Activated CD8-positive, alpha-beta memory T cell treated with anti-CD3 and anti-CD28 coated beads, Interleukin-2, amount 50 U/mL, for 24 hours (primary cell): ENCODE data around the gene CFAP100.

Experiments
- DNase-seq: peaks from one replicate; pipeline ENCODE4 v3.0.0-alpha.2; 2020; ENCODE audit errors: extremely low read depth

Gene CFAP100

DNA sequence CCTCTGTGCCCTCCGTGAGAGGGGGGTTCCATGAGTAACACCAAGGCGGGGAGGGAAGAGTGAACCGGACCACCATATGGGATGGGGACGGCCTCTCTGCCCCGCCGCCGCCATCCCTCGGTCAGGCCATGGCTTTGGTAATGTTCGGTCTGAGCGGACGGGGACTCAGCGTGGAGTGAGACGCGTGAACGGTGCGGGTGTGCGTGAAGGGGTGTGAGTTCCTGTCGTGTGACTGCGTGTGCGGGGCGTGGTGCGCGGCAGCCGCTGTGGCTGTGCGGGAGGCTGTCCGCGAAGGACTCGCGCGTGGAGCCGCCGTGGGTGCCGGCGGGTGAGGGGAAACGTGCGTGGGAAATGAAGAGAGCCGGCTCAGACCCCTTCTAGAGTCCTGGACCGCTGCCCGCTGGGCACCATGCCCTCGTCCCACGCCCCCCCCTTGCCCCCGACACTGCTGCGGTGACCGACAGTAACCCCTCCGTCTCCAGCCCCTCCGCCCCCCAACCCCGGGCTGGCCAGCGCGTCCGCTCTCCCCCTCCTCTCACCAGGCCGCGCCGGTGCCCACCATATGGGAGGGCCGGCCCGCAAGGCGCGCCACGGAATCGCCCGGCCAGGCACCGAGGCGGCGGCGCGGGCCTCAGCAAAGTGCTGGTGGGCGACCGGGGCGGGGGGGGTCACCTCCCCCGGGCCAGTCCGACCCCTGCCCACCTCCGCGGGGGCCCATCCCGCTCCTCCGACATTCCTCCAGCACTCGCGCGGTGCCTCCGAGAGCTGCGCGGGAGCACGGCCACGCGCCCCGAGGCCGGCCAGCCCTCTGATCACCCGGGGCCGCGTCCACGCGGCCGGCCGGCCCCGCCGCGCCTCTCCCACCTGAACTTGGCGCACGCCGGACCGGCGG, 38.1 kb upstream of the CFAP100 start:
- DNase-seq, result no peak

DNA sequence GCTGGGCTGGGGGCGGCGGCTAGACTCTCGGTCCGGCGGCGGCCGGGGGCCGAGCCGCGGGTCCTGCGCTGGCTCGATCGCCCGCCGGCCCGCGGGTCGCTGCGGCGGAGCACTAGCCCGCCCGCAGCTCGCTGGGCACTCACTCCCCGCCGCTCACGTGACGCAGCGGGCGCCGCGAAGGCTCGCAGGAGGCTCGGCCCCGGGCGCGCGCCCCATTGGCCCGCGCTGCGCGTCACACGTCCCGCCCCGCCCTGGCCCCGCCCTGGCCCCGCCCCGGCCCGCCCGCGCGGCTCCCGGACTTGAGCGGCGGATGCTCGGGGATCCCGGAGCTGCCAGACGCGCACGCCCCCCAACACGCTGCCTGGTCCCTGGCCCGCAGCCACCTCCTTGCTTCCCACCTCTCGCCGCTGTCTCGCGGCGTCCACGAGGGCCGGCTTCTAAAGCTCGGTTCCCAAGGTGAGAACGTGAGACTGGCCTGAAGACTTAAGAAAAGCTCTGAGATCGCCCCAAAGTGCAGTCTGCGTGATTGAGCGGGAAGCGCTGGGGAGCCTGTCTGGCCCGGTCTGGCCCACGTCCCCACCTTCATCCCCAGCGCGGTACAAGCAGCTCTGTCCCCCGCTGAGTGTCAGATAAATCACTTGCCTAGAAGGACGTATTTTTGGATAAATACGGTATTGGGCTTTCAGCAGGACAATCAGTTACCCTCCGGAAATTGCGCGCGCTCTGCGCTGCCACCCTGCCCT, 37.2 kb upstream of the CFAP100 start, which contains the start of gene KLF15:
Gene KLF15, minus strand, starts transcription at position 114 of the 743 bp plus-strand sequence. CDS start 4,486 bp downstream, outside the sequence.
- DNase-seq, result peak; percentile 35

DNA sequence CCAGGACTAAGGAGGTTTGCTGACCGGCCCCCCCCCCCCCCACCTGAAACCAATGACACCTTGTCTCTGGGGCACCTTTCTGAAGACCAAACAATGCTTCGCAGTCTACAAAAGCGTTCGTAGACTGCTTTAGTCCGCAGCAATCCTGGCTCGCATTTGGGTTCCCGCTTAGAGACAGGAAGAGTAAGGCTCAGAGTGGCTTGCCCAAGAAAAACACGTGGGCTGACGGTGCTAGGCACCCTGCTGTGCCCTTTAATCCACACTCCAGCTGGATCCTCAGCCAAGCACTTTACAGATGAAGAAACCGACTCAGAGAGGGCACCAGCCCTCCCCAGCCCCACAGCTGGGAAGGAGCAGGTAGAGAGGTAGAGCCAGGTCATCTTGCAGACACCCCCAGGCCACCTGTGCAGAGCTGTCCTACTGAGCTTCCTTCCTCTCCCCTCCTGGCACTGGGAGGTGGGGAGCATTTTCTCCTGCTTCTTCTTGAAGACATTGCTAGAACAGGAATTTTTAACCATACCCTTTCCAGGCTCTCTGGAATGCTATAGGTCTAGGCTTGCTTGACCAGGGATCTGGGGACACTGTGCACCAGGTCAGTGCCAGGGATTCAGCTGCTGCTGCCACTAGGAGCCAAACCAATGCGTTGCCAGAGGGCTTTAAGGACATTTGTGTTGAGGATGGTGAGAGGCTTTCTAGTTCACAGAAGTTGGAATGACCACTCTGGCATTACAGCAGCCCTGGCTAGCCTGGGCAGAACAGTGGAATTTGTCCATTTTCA, 36.5 kb upstream of the CFAP100 start:
- no peak for DNase-seq

DNA sequence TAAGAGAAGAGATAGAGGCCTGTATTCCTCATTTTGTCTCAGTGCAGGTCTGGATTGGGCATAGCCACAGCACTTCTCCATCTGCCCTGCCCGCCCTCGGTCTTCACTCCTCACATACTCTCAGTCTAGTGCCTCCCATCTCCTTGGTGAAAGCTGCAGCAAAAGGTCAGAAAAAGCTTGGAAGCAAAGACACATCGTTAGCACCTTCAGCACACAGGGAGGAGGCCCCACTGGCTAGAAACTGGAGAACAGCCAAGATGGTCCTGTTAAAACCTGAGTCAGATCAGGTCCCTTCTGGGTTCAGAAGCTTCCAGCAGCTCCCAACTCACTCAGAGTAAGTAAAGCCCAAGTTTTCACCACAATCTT, 35.9 kb upstream of the CFAP100 start:
- no peak for DNase-seq

DNA sequence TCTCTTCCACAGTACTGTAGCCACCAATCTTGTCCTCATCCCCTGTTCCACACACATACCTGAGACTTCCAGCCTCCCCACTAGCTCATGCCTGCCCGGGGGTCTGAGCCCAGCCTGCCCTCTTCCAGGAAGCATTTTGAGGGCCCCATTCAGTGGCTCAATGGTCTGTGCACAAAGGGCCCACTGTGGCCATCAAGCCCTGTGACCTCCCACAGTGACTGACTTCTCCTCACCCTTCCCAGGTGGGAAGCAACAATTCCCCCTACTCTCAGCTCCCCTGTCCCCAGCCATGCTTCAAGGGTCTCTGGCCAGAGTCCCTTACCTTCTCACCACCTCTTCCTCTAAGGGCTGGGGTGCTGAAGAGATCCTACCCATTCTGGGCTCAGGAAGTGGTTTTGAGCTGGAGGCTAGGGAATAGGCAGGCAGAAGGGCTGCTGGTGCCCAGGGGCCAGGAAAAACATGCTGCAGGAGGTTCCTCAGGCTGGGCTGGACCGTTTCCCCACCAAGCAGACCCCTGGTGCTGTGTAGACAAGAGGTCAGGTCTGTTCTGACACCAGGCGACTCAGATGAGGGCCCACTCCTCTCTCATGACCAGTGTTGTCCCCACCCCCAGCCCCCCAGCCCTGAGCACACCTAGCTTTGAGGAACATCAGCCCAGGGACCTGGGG, 34.5 kb upstream of the CFAP100 start:
- DNase-seq, result no peak

DNA sequence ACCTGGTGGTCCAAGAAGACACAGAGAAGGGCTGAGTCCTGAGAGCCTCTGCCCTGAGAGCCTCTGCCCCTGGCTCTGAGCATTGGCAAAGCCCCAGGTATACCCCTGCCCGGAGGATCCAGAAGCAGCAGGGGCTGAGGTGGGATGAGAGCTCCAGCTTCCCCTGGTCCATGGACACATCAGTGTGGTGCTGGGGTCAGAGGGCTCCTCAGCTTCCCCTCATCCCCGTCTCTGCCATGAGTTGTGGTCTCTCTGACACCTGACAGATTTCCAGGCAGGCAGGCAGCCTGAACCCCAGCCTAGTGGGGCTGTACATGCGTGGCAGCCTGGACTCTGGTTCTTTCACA, 34.0 kb upstream of the CFAP100 start:
- no peak for DNase-seq

DNA sequence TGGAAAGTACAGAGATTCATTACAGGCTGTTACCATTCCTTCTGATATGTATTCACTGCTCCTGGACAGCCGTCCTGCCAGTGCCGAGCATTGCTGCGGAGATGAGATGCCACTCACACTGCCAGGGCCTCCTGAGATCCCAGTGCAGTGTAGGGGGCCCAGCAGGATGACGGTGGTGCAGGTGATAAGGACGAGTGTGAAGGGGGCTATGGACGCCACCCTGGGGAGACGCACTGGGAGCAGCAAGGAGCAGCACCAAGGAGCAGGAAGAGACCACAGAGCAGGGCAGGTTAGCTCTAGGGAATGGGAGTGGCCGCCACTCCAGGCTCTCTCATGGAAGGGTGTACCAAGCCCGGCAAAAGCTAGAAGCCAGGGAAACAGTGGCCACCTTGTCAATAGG, 33.5 kb upstream of the CFAP100 start:
- no peak for DNase-seq

DNA sequence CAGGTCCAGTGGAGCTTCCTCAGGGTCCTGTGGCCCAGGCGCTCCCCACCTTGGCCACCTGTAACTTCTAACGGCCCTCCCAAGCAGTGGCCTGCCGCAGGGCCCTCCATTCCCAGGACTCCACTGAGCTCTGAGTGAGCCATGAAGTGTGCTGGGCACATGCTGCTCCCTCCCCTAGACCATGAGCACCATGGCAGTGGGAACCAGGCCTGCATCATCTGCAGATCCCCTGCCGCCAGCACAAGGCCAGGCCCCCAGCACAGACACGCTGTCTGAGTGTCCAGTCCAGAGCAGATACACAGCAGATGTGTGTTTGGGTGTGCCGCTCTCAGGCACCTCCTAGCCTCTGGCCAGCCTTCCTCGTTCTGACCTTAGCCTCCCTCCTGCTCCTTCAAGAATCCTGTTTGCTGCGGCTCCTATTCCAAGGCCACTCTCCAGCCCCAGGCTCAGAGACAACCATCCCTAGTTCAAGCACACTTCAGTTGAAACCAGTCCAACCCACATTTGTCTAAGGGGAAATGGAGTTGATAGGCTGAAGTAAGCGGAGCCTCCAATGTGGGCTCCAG, 30.5 kb upstream of the CFAP100 start:
- no peak for DNase-seq

DNA sequence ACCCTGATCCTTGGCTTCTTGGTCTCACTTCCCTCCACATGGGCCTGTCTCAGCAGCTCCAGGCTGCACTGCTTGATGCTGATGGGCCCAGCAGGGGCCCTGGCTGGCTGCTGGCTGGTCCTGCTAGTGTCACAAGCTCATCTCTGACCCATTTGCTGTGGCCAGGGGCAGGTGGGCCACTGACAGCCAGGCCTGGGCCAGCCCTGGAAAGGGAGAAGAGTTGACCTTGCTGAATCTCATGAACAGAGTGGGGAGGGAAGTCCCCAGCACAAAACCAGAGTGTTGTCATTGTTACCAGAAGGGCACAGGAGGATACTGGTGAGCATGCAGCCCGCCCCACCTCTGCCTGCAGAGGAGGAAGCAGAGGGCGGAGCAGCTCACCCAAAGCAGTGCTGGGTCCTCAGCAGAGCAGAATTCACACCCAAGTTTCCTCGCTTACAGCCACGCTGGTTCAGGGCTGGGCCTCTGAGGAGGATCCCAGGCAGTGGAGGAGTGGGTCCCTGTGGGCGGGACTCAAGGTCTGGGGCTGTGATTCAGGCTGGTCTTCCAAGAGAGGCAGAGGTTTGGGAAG, 29.9 kb upstream of the CFAP100 start:
- no peak for DNase-seq

DNA sequence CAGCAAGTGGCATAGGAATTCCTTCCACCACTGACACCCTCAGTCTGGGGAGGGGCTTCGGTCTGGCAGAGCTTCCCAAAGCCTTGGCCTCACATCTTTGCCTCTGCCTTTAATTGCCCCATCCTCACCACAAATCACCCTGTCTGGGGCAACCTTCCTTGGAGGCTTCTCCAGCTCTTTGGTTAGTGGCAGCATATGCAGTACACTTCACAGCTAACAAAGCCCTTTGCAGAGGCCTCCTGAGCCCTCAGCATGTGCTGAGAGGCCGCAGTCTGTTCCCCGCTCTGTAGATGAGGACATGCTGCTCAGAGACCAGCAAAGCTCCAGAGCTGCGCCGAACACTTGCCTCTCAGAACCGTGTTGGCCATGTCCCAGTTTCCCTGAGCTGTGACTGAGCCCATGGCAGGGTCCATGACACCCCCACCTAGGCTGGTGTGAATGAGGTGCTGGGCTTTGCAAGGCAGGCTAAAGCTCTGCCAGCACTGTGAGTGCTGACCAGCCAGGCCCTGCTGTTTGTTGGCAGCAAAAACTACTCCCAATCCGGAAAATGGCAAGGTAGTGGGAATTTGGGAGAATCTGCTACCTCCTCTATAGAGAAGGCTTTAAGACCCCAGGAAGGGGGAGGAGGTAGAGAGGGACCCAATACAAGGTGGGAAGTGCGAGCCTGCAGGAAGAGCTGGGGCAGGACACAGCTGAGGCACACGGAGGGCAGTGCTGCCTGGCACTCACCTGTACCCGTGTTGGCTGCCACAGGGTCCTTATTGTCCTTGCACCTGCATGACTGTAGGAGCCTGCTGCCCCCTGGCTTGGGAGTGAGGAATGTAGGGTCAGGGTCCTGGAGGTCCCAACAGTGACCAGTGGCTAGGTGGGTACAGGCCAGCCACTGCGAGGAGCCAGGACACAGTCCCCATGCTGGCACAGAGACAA, 29.1 kb upstream of the CFAP100 start:
- no peak for DNase-seq

DNA sequence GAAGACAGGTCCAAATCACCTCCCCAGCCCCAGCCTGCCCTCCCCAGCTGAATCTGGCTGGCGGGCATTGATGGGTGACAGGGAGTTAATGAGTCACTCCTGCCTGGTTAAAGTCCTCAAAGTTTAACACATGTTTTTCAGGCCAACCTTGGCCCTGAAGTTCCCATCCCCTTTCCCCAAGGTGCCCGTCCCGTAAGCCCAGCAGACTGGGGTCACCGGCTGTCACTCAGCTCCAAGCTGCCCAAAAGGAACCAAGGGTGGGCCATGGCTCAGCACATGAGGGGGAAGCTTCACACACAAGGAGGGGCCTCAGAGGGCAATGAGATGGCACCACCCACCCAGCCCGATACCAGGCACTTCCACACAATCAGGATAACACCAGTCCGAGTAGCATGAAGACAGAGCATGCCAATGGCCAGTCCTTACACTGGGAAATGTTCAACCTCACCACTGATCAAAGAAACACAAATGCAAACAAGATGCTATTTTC, 27.3 kb upstream of the CFAP100 start:
- DNase-seq, result no peak

DNA sequence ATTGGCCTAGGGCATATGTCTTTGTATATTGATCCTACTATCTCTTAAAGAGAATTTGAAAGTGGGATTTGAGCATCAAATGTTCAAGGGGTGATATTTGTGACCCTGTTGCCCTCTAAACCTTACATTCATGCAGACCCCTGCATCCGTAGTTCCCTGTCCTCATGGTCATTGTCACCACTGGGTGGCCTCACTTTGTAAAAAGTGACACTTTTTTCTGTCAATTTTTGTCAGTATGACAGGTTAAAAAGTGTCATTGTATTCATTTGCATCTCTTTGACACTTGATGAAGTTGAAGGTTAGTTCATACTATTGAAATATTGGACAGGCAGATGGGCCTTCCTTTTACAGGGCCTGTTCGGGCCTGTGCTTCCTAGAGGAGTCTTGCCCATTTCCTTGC, 25.2 kb upstream of the CFAP100 start:
- DNase-seq, result no peak

DNA sequence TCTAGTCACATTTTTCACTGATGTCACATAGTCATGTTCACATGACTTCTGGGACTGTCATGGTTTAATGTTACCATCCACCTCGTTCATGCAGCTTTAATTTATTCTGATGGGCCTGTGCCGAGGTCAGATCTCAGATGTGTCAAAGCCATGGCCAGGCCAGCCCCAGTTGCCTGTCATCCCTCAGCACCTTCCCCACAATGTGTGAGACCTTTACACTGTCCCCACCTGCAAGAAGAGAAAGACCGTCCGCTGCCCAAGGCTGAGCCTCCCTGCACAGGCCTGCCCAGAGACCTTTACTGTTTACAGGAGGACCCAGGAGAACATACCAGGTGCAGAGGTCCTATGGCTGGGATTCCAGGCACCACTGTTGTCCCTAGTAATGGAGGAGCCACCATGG, 24.7 kb upstream of the CFAP100 start:
- DNase-seq, result no peak

DNA sequence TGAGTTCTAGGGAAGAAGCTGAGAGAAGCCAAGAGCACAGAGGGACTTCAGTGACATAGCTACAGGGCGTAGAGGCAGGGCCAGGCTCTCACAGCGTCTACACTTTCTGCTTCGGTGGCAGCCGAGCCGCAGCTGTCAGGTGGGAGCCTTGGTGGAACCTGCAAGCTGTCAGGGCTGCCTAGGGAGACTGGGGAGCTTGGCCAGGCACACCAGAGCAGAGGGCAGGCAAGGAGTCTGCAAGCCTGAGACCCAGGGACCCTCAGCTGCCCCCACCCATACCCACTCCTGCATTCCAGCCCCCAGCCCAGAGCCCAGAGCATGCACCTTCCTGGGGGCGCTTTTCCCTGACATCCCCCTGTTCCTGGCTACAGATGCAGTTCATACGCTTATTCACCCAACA, 24.1 kb upstream of the CFAP100 start:
- no peak for DNase-seq

DNA sequence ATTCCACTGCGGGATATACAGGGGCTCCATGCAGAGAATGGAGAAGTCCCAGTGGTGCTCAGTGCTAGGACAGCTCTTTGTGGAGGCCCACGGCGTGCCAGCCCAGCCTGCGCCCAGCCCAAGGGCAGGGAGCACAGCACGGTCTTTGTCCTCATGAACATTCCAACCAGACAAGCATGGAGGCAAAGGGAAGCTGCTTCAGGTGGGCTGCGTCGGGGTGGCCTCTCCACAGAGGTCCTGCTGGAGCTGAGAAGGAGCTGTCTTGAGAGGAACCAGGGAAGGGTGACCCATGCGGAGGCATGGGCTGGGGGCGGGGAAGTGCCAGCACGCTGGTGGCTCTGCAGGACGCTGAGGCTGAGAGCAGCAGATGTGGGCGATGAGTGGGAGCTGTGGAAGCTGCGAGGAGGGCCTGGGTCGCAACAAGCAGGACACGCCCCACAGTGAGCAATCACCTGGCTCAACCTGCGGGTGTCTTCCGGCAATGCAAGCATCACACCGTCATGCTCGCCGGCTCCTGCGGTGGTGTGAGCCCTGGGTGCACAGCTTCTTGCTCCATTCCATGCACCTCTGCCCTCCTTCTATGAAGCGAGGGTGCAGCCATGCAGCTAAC, 23.5 kb upstream of the CFAP100 start:
- no peak for DNase-seq

DNA sequence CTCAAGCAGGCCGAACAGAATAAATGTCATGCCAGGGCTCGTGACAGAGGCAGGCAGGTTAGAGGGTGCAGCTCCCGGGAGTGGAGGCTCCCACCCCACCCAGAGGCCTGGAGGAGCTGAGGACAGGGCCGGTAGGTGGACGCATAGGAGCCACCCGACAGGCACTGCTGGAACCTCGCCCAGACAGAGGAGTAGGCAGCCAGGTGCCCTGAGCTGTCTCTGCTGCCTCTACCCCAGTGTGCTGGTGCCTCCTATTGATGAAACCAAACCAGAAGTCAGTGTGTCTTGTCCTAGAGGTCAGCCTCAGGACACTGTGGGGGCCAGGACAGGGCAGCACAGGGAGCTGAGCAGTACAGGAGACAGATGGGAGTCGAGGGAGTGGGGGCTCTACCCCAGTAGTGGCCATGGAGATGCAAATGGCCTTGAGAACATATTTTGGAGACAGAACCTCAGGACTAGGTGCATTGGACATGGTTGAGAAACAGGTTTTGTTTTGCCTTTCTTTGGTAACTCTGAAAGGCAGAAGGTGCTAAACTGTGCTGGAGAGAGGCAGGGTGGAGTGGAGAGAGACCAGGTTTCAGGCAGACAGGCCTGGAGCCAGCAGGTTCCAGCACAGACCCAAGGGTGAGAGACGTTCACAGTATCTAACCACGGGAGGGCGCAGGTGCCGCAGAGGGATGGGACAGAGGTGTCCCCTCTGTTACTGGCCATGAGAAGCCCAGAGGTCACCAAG, 22.1 kb upstream of the CFAP100 start:
- no peak for DNase-seq

DNA sequence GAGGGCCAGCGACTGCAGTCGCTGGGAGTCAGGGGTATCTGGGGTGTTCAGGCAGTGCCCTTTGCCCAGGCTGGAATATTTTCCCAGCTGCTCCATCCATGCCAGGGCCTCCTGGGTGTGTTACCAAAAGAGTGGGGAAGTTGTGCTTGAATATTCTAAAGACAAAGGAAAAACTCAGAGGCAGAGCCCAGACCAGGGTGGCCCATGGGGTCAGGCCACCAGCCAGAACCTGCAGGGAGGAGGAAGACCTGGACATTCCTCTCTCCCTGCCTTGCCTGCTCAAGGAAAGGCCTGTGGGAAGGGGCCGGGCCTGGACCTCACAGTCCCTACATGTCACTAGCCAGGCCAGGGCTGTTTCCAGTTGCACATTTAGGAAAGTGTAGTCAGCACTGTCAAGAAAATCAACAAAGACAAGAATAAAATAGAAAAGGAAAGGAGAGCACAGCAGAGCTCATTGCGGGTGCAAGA, 21.5 kb upstream of the CFAP100 start:
- no peak for DNase-seq
